Lung (tissue), 12 donors: ENCODE measurements around the gene ZBTB21. TPM values are rescaled to one million over a fixed set of nuclear protein-coding genes. Genes with fewer than 3 reads are reported as not detected.

Experiments used
- ATAC-seq: fragments of 200-7000 bp; cut with Tn5 transposase; one replicate; pipeline ENCODE4 v1.9.1; 2020; ENCODE audit warnings: moderate number of reproducible peaks; ENCODE audit not compliant: insufficient read depth, low FRiP score
- DNase-seq, 3 donors: peaks; one replicate each; pipeline ENCODE4 v3.0.0-alpha.2; 2013 to 2017
- H3K27ac ChIP-seq, 2 donors: one replicate each; pipeline ENCODE4 v1.5.1; 2013; ENCODE audit warnings: mild to moderate bottlenecking in 2 of 2, moderate library complexity in 2 of 2, control low read depth in 1 of 2, inconsistent platforms in 1 of 2, low read depth in 1 of 2, low read length in 1 of 2
- H3K27me3 ChIP-seq, 3 donors: one replicate each; pipeline ENCODE4 v1.5.1; 2013; ENCODE audit warnings: low read length in 2 of 3; ENCODE audit not compliant: control insufficient read depth in 3 of 3, insufficient read depth in 3 of 3
- H3K36me3 ChIP-seq, 4 donors: one replicate each; pipeline ENCODE4 v1.5.1; 2013; ENCODE audit warnings: low read length in 4 of 4, mild to moderate bottlenecking in 1 of 4, moderate library complexity in 1 of 4; ENCODE audit not compliant: control insufficient read depth in 4 of 4, insufficient read depth in 4 of 4
- H3K4me1 ChIP-seq, 5 donors: one replicate each; pipeline ENCODE4 v1.5.1; 2013; ENCODE audit warnings: low read length in 5 of 5, mild to moderate bottlenecking in 2 of 5, moderate library complexity in 1 of 5; ENCODE audit not compliant: control insufficient read depth in 5 of 5, insufficient read depth in 5 of 5
- H3K4me3 ChIP-seq: one replicate; pipeline ENCODE4 v1.5.1; 2013; ENCODE audit warnings: mild to moderate bottlenecking, control low read depth, moderate library complexity
- H3K9ac ChIP-seq, 2 donors: one replicate each; pipeline ENCODE4 v1.5.1; 2013; ENCODE audit warnings: low read length in 2 of 2, control low read depth in 1 of 2; ENCODE audit not compliant: insufficient read depth in 1 of 2
- H3K9me3 ChIP-seq, 4 donors: one replicate each; pipeline ENCODE4 v1.5.1; 2013; ENCODE audit warnings: low read length in 3 of 4, mild to moderate bottlenecking in 1 of 4, moderate library complexity in 1 of 4; ENCODE audit not compliant: control insufficient read depth in 4 of 4, insufficient read depth in 3 of 4
- CTCF ChIP-seq: IDR thresholded peaks from 2 replicates; pipeline ENCODE4 v1.5.1; 2012; ENCODE audit warnings: mild to moderate bottlenecking; ENCODE audit errors: control extremely low read depth, extremely low read depth
- WGBS, 2 donors: extraction: QIAGEN DNeasy Blood & Tissue Kit; methylation state at CpG; one replicate each; pipeline ENCODE4 v1.1.7; 2013; 5-methylcytosine and 5-hydroxymethylcytosine counted together
- polyA plus RNA-seq, 2 donors: library from polyadenylated mRNA; stranded (reverse); fragments of 200-250 nt; gene quantifications; one replicate each; pipeline ENCODE4 v1.2.1, GENCODE V29; 2013
- total RNA-seq, 2 donors: library from RNA; depleted of rRNA in 1 of 2; stranded (reverse); fragments of >200 nt in 1 of 2; gene quantifications; one replicate each; pipeline ENCODE4 v1.2.1, GENCODE V29; 2014 to 2021
- donor health status: control.
- donor health status: control.
- donor health status: Bipolar disorder and iron deficiency.
- donor health status: healthy.
- donor health status: DM: yes; HTN: yes; CAD: no.

ZBTB21 gene
- total and polyA plus RNA-seq, 4 donors, result 3.2 to 15.4 (median 7.5) TPM

DNA sequence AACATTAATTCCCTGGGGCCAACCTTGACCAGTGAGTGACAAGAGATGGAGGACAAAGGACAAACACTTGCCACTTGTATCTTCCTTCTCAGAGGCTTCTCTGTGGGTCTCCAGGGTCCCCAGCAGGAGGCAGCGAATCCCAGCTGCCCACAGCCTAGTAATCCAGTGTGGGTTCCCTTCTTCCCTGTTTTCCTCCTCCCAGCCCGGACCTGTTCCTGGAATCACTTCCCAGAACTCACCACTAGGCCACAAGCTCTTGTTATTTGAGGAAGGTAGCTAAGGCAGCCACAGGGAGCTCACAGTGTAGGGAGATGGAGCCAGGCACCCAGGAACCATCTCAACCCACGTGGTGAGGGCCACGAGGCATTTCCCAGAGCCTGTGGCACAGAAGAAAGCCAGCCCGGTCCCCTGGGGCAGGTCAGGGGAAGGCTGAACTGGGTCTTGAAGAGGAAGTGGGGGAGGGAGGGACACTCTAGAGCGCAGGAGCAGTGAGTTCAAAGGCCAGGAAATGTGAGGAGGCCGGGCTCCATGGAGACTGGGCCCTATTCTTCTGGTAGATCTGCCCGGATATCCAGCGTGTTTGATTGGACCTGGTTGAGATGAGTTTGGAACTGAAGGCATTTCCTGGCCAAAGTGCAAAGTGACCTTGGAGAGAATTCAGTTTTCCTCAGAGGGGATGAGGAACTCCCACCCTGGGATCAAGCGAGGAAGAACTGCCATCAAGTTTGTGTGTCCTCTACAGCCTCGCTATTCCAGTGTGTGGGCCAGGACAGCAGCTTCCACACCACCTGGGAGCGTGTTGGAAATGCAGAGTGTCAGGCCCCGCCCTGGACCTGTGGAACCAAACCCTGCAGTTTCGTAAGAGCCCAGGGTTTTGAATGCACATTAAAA lies 36.1 kb downstream of the ZBTB21 start:
- DNase-seq (peak in 1 of 3 donors; percentile 46), ATAC-seq (no peak)
- Histone ChIP-seq H3K4me3 (no peak overlapping the region), H3K4me1 (peaks cover 0 to 8% (median 4%) of the 10 kb centered on the region in 5 donors), H3K27ac (no peak overlapping the region), H3K27me3 (no peaks in the 10 kb centered on the region), H3K36me3 (no peaks in the 10 kb centered on the region), H3K9ac (no peak overlapping the region), H3K9me3 (peaks cover 0 to under 1% (median 0%) of the 10 kb centered on the region in 4 donors)
- 57 to 72% methylated on average over 14 of the region's 14 CpGs for WGBS, 2 donors
- TF ChIP-seq CTCF, result no peak

- Histone ChIP-seq H3K4me3 (no peak overlapping the region), H3K4me1 (peaks cover 0 to 9% (median 4%) of the 10 kb centered on the region in 5 donors), H3K36me3 (no peaks in the 10 kb centered on the region), H3K9ac (no peak overlapping the region), H3K9me3 (no peaks in the 10 kb centered on the region), H3K27me3 (no peaks in the 10 kb centered on the region), H3K27ac (no peak overlapping the region)
- no peak for ATAC-seq
- 84 to 93% methylated on average over 15 of the region's 15 CpGs for WGBS, 2 donors
- TF ChIP-seq CTCF, result no peak
- no peak for DNase-seq
These were observed 36.7 kb downstream of the ZBTB21 start for GRCh38 chr21:41973427-41973831.

- WGBS, 2 donors, result 95 to 96% methylated on average over 23 of the region's 23 CpGs
- no peaks in the 10 kb centered on the region for H3K27me3 ChIP-seq
- H3K9ac ChIP-seq, result no peak overlapping the region
- H3K9me3 ChIP-seq, result no peaks in the 10 kb centered on the region
- H3K36me3 ChIP-seq, result no peaks in the 10 kb centered on the region
- peaks cover 0 to 9% (median 4%) of the 10 kb centered on the region in 5 donors for H3K4me1 ChIP-seq
- H3K27ac ChIP-seq, result no peak overlapping the region
- no peak for TF ChIP-seq CTCF
- DNase-seq (no peak), ATAC-seq (no peak)
- H3K4me3 ChIP-seq, result no peak overlapping the region
These were observed 37.5 kb downstream of the ZBTB21 start for GRCh38 chr21:41972511-41973205.
